Smooth muscle cell (in vitro differentiated cells): ENCODE results near the gene TNFSF4. TPM values are rescaled to one million over a fixed set of nuclear protein-coding genes. Genes with fewer than 3 reads are reported as not detected.

ENCODE experiments used
- DNase-seq: peaks from one replicate; lab custom pipeline; 2025; ENCODE audit not compliant: unreplicated experiment; lab: John Stamatoyannopoulos, UW
- H2AFZ ChIP-seq: fragments of 200-600 bp; sonication (generic); 2 replicates; pipeline ENCODE4 v1.6.0; 2016; ENCODE audit warnings: antibody characterized with exemption, low read depth, mild to moderate bottlenecking
- H3F3A ChIP-seq: fragments of 200-600 bp; sonication (generic); 2 replicates; pipeline ENCODE4 v1.6.0; 2017; ENCODE audit warnings: antibody characterized with exemption, low read depth
- H3K27ac ChIP-seq: fragments of 200-600 bp; sonication (generic); 2 replicates; pipeline ENCODE4 v1.5.1; 2016; ENCODE audit warnings: low read depth, mild to moderate bottlenecking
- H3K27me3 ChIP-seq: fragments of 200-600 bp; sonication (generic); 2 replicates; pipeline ENCODE4 v1.6.1; 2016; ENCODE audit warnings: low read depth, mild to moderate bottlenecking
- H3K36me3 ChIP-seq: fragments of 200-600 bp; sonication (generic); 2 replicates; pipeline ENCODE4 v1.5.1; 2016; ENCODE audit warnings: low read depth
- H3K4me1 ChIP-seq: fragments of 200-600 bp; sonication (generic); 2 replicates; pipeline ENCODE4 v1.5.1; 2016; ENCODE audit warnings: low read depth
- H3K4me2 ChIP-seq: fragments of 200-600 bp; sonication (generic); 2 replicates; pipeline ENCODE4 v1.6.0; 2016; ENCODE audit warnings: mild to moderate bottlenecking
- H3K4me3 ChIP-seq: fragments of 200-600 bp; sonication (generic); 2 replicates; pipeline ENCODE4 v1.5.1; 2016; ENCODE audit warnings: mild to moderate bottlenecking
- H3K79me2 ChIP-seq: fragments of 200-600 bp; sonication (generic); 2 replicates; pipeline ENCODE4 v1.6.0; 2016; ENCODE audit warnings: low read depth, mild to moderate bottlenecking
- H3K9ac ChIP-seq: fragments of 200-600 bp; sonication (generic); 2 replicates; pipeline ENCODE4 v1.6.0; 2016; ENCODE audit warnings: low read depth
- H3K9me3 ChIP-seq: fragments of 200-600 bp; sonication (generic); replicated peaks from 2 replicates; pipeline ENCODE4 v1.5.1; 2016; ENCODE audit warnings: low read depth
- H4K20me1 ChIP-seq: fragments of 200-600 bp; sonication (generic); 2 replicates; pipeline ENCODE4 v1.6.0; 2016; ENCODE audit warnings: low read depth
- CTCF ChIP-seq: fragments of 200-600 bp; sonication (generic); IDR thresholded peaks from 2 replicates; pipeline ENCODE4 v1.5.1; 2017; ENCODE audit warnings: borderline replicate concordance, mild to moderate bottlenecking, antibody characterized with exemption; ENCODE audit not compliant: insufficient read depth, poor library complexity, severe bottlenecking
- WGBS: methylation state at CpG from one replicate; pipeline ENCODE4 v1.1.7; 2016; ENCODE audit warnings: low lambda C conversion rate; 5-methylcytosine and 5-hydroxymethylcytosine counted together
- polyA plus RNA-seq: library from polyadenylated mRNA; unstranded; fragments of >200 nt; fragmentation: Nextera tagmentation; extraction: Ambion mirVana; gene quantifications from 2 replicates; pipeline ENCODE4 v1.2.1, GENCODE V29; 2016
- total RNA-seq: library from RNA; depleted of rRNA; stranded (reverse); fragments of >200 nt; gene quantifications from 2 replicates; pipeline ENCODE4 v1.2.3, GENCODE V29; 2014

Gene TNFSF4
- total and polyA plus RNA-seq, 2 experiments from 2014 or later = 1.0 to 4.5 TPM

- TF ChIP-seq CTCF = no peak
- no peak for DNase-seq
- Histone ChIP-seq H3K4me2 (no peak overlapping the region), H3K9me3 (no peaks in the 10 kb centered on the region), H3K27ac (no peak overlapping the region), H4K20me1 (no peaks in the 10 kb centered on the region), H3K36me3 (no peaks in the 10 kb centered on the region), H3K4me3 (no peak overlapping the region), H3F3A (no peaks in the 10 kb centered on the region), H3K4me1 (no peaks in the 10 kb centered on the region), H3K79me2 (no peaks in the 10 kb centered on the region), H2AFZ (no peak overlapping the region), H3K27me3 (no peaks in the 10 kb centered on the region), H3K9ac (no peak overlapping the region)
- WGBS = 94% methylated on average over 4 of the region's 4 CpGs
These were observed 25.3 kb downstream of the TNFSF4 start for GRCh38 chr1:173181791-173182190.

DNA sequence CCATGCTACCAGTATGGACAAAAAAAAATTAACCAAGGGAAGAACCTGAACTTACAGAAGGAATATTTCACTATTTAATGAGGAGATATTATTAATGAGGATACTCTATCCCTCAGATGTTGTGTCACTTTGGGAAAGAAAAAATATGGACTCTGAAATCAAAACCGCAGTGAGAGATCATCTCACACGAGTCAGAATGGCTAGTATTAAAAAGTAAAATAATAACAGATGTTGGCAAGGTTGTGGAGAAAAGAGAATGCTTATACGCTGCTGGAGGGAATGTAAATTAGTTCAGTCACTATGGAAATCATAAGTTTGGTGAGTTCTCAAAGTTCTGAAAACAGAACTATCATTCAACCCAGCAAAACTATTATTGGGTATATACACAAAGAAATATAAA, 30.9 kb downstream of the TNFSF4 start:
- H3K79me2 ChIP-seq = no peaks in the 10 kb centered on the region
- H3K27ac ChIP-seq = no peak overlapping the region
- no peaks in the 10 kb centered on the region for H3K4me1 ChIP-seq
- H3K9me3 ChIP-seq = peaks cover 6% of the 10 kb centered on the region
- 88% methylated on average over 3 of the region's 3 CpGs for WGBS
- H3F3A ChIP-seq = no peaks in the 10 kb centered on the region
- H4K20me1 ChIP-seq = no peaks in the 10 kb centered on the region
- no peaks in the 10 kb centered on the region for H3K27me3 ChIP-seq
- no peak for TF ChIP-seq CTCF
- no peak overlapping the region for H3K4me2 ChIP-seq
- H3K9ac ChIP-seq = no peak overlapping the region
- no peak overlapping the region for H2AFZ ChIP-seq
- no peak for DNase-seq
- H3K36me3 ChIP-seq = no peaks in the 10 kb centered on the region
- H3K4me3 ChIP-seq = no peak overlapping the region

DNA sequence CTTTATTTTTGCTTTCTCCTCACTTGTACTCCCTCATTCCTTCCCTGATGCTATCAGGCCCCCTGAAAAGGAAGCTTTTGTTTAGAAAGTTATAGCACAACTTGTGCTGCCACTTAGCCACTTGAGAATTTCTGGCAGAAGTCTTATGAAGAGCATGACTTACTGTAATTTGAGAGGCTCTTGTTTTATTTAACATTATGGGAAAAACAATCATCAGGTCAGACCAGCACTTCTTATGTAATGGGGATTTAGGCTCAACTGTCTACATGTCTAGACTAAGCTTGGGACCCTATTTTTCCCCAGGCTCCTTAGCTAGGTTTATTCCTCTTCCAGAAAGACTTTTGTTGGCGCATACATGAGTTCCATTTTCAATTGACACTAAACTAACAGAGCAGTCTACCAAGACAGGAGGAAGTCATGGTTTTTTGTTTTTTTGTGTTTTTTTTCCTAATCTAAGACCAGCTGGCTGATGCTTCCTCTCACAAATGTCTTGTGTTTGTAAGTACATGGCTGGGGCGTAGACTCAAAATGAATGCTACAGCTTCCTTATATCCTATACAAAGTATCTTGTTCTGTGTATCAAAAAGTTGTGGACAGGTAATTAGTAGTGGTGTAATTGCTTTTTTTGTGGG, 31.5 kb downstream of the TNFSF4 start:
- Histone ChIP-seq H3F3A (no peaks in the 10 kb centered on the region), H3K9ac (no peak overlapping the region), H3K79me2 (no peaks in the 10 kb centered on the region), H3K4me2 (no peak overlapping the region), H3K27ac (no peak overlapping the region), H3K4me1 (no peaks in the 10 kb centered on the region), H3K36me3 (no peaks in the 10 kb centered on the region), H3K4me3 (no peak overlapping the region), H4K20me1 (no peaks in the 10 kb centered on the region), H2AFZ (no peak overlapping the region), H3K9me3 (peaks cover 6% of the 10 kb centered on the region), H3K27me3 (no peaks in the 10 kb centered on the region)
- no peak for DNase-seq
- TF ChIP-seq CTCF = no peak
- WGBS = 90% methylated on average over 2 of the region's 2 CpGs

DNA sequence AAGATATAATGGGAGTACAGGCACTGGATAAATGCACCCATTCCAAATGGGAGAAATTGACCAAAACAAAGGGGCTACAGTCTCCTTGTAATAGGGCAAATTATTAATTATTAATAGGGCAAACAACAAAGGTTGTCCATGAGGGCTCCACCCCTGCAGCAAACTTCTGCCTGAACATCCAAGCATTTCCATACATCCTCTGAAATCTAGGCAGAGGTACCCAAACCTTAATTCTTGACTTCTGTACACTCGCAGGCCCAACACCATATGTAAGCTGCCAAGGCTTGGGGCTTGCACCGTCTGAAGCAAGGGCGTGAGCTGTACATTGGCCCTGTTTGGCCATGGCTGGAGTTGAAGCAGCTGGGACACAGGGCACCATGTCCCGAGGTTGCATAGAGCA, 33.7 kb downstream of the TNFSF4 start:
- Histone ChIP-seq H3F3A (no peaks in the 10 kb centered on the region), H2AFZ (no peak overlapping the region), H3K9me3 (peaks cover 6% of the 10 kb centered on the region), H3K4me2 (no peak overlapping the region), H3K36me3 (no peaks in the 10 kb centered on the region), H3K27ac (no peak overlapping the region), H3K27me3 (no peaks in the 10 kb centered on the region), H3K9ac (no peak overlapping the region), H3K4me1 (no peaks in the 10 kb centered on the region), H4K20me1 (no peaks in the 10 kb centered on the region), H3K4me3 (no peak overlapping the region), H3K79me2 (no peaks in the 10 kb centered on the region)
- TF ChIP-seq CTCF = no peak
- 93% methylated on average over 4 of the region's 4 CpGs for WGBS
- DNase-seq = no peak
